ENCODE measurements around the gene KRT3. TPM values are rescaled to one million over a fixed set of nuclear protein-coding genes. Genes with fewer than 3 reads are reported as not detected.
A peak's percentile ranks its signal among the peaks of the same experiment; 100 is the strongest.

KRT3 gene
- total RNA-seq, 2 experiments from 2014 or later, result not detected

- no peak for DNase-seq
- H3K9me3 Mint-ChIP-seq (ENCODE audit: insufficient read depth), result no peaks in the 10 kb centered on the region
- peaks cover 4% of the 10 kb centered on the region for H3K27me3 Mint-ChIP-seq (ENCODE audit: low read depth)
- no peak for ATAC-seq
- H3K4me1 Mint-ChIP-seq (ENCODE audit: low read depth), result peaks cover 8% of the 10 kb centered on the region
- ChIA-PET CTCF (no interaction called here), POLR2A (no interaction called here)
- H3K27ac Mint-ChIP-seq, result no peak overlapping the region
- no peak overlapping the region for H3K4me3 Mint-ChIP-seq
- H3K36me3 Mint-ChIP-seq (ENCODE audit: low read depth), result no peaks in the 10 kb centered on the region
Measured at GRCh38 chr12:52824741-52825410, 29.0 kb upstream of the KRT3 start.

GRCh38 chr12:52823761-52824450, 28.0 kb upstream of the KRT3 start:
- no peaks in the 10 kb centered on the region for H3K9me3 Mint-ChIP-seq (ENCODE audit: insufficient read depth)
- no peak overlapping the region for H3K27ac Mint-ChIP-seq
- peaks cover 4% of the 10 kb centered on the region for H3K27me3 Mint-ChIP-seq (ENCODE audit: low read depth)
- DNase-seq (no peak), ATAC-seq (no peak)
- POLR2A ChIA-PET, result no interaction called here
- H3K36me3 Mint-ChIP-seq (ENCODE audit: low read depth), result no peaks in the 10 kb centered on the region
- no peak overlapping the region for H3K4me3 Mint-ChIP-seq
- peaks cover 4% of the 10 kb centered on the region for H3K4me1 Mint-ChIP-seq (ENCODE audit: low read depth)
- CTCF ChIA-PET, result no interaction called here

- ChIA-PET POLR2A (no interaction called here), CTCF (no interaction called here)
- DNase-seq, result no peak
- H3K9me3 Mint-ChIP-seq (ENCODE audit: insufficient read depth), result no peaks in the 10 kb centered on the region
- ATAC-seq, result no peak
- peaks cover 5% of the 10 kb centered on the region for H3K4me1 Mint-ChIP-seq (ENCODE audit: low read depth)
- no peak overlapping the region for H3K27ac Mint-ChIP-seq
- no peaks in the 10 kb centered on the region for H3K36me3 Mint-ChIP-seq (ENCODE audit: low read depth)
- no peak overlapping the region for H3K4me3 Mint-ChIP-seq
- peaks cover 4% of the 10 kb centered on the region for H3K27me3 Mint-ChIP-seq (ENCODE audit: low read depth)
Measured at GRCh38 chr12:52822771-52823510, 27.0 kb upstream of the KRT3 start.

GRCh38 chr12:52821826-52822660, 26.1 kb upstream of the KRT3 start:
- H3K36me3 Mint-ChIP-seq (ENCODE audit: low read depth), result no peaks in the 10 kb centered on the region
- CTCF ChIA-PET, result no interaction called here

GRCh38 chr12:52821071-52821730, 25.3 kb upstream of the KRT3 start:
- Mint-ChIP-seq H3K27me3 (ENCODE audit: low read depth) (peaks cover 4% of the 10 kb centered on the region), H3K27ac (no peak overlapping the region), H3K4me3 (no peak overlapping the region), H3K9me3 (ENCODE audit: insufficient read depth) (no peaks in the 10 kb centered on the region), H3K4me1 (ENCODE audit: low read depth) (peaks cover 15% of the 10 kb centered on the region), H3K36me3 (ENCODE audit: low read depth) (no peaks in the 10 kb centered on the region)
- DNase-seq (no peak), ATAC-seq (no peak)
- CTCF ChIA-PET, result no interaction called here
- POLR2A ChIA-PET, result interaction anchor here (0.6 kb wide), 1 partner anchor 225 kb away, joined by 3 read pairs; no protein-coding TSS in a partner anchor

More at GRCh38 chr12:52821826-52822660, 26.1 kb upstream of the KRT3 start:
- peaks cover 14% of the 10 kb centered on the region for H3K4me1 Mint-ChIP-seq (ENCODE audit: low read depth)
- no peak overlapping the region for H3K4me3 Mint-ChIP-seq
- peaks cover 4% of the 10 kb centered on the region for H3K27me3 Mint-ChIP-seq (ENCODE audit: low read depth)
- H3K9me3 Mint-ChIP-seq (ENCODE audit: insufficient read depth), result no peaks in the 10 kb centered on the region
- DNase-seq (no peak), ATAC-seq (no peak)
- H3K27ac Mint-ChIP-seq, result no peak overlapping the region
- POLR2A ChIA-PET, result no interaction called here

- H3K4me1 Mint-ChIP-seq (ENCODE audit: low read depth), result peaks cover 15% of the 10 kb centered on the region
- H3K27ac Mint-ChIP-seq, result no peak overlapping the region
- H3K9me3 Mint-ChIP-seq (ENCODE audit: insufficient read depth), result no peaks in the 10 kb centered on the region
- DNase-seq (no peak), ATAC-seq (no peak)
- ChIA-PET CTCF (interaction anchor here (0.9 to 1.3 kb wide), 4 partner anchors 13 to 160 kb away, joined by 3 to 5 read pairs (median 3); no protein-coding TSS in a partner anchor), POLR2A (interaction anchor here (0.6 kb wide), 1 partner anchor 226 kb away, joined by 3 read pairs; no protein-coding TSS in a partner anchor)
- no peaks in the 10 kb centered on the region for H3K36me3 Mint-ChIP-seq (ENCODE audit: low read depth)
- H3K4me3 Mint-ChIP-seq, result no peak overlapping the region
- H3K27me3 Mint-ChIP-seq (ENCODE audit: low read depth), result peaks cover 4% of the 10 kb centered on the region
Measured at GRCh38 chr12:52820521-52820920, 24.6 kb upstream of the KRT3 start.

- ATAC-seq (no peak), DNase-seq (no peak)
- Mint-ChIP-seq H3K4me1 (ENCODE audit: low read depth) (peaks cover 15% of the 10 kb centered on the region), H3K36me3 (ENCODE audit: low read depth) (no peaks in the 10 kb centered on the region), H3K27ac (no peak overlapping the region), H3K4me3 (no peak overlapping the region), H3K9me3 (ENCODE audit: insufficient read depth) (no peaks in the 10 kb centered on the region), H3K27me3 (ENCODE audit: low read depth) (peaks cover 4% of the 10 kb centered on the region)
- CTCF ChIA-PET, result interaction anchor here (0.9 to 1.3 kb wide), 4 partner anchors 14 to 160 kb away, joined by 3 to 5 read pairs (median 3); no protein-coding TSS in a partner anchor
- POLR2A ChIA-PET, result no interaction called here
Measured at GRCh38 chr12:52819731-52820510, 24.0 kb upstream of the KRT3 start.

- Mint-ChIP-seq H3K9me3 (ENCODE audit: insufficient read depth) (no peaks in the 10 kb centered on the region), H3K27ac (no peak overlapping the region)
Measured at GRCh38 chr12:52818887-52819420, 23.0 kb upstream of the KRT3 start.

GRCh38 chr12:52818388-52818787, 22.5 kb upstream of the KRT3 start:
- Mint-ChIP-seq H3K4me3 (no peak overlapping the region), H3K27ac (no peak overlapping the region), H3K4me1 (ENCODE audit: low read depth) (peaks cover 15% of the 10 kb centered on the region), H3K27me3 (ENCODE audit: low read depth) (peaks cover 4% of the 10 kb centered on the region), H3K36me3 (ENCODE audit: low read depth) (no peaks in the 10 kb centered on the region), H3K9me3 (ENCODE audit: insufficient read depth) (no peaks in the 10 kb centered on the region)
- ChIA-PET POLR2A (no interaction called here), CTCF (interaction anchor here (1.5 kb wide), 1 partner anchor 52 kb away, joined by 6 read pairs; no protein-coding TSS in a partner anchor)
- no peak for ATAC-seq
- no peak for DNase-seq

More at GRCh38 chr12:52818887-52819420, 23.0 kb upstream of the KRT3 start:
- Mint-ChIP-seq H3K36me3 (ENCODE audit: low read depth) (no peaks in the 10 kb centered on the region), H3K4me1 (ENCODE audit: low read depth) (peaks cover 15% of the 10 kb centered on the region), H3K27me3 (ENCODE audit: low read depth) (peaks cover 4% of the 10 kb centered on the region), H3K4me3 (no peak overlapping the region)
- DNase-seq (no peak), ATAC-seq (no peak)
- CTCF ChIA-PET, result no interaction called here
- POLR2A ChIA-PET, result no interaction called here

- Mint-ChIP-seq H3K36me3 (ENCODE audit: low read depth) (no peaks in the 10 kb centered on the region), H3K4me1 (ENCODE audit: low read depth) (peaks cover 15% of the 10 kb centered on the region), H3K27ac (peak overlapping the region; percentile 51), H3K4me3 (no peak overlapping the region), H3K9me3 (ENCODE audit: insufficient read depth) (no peaks in the 10 kb centered on the region), H3K27me3 (ENCODE audit: low read depth) (peaks cover 4% of the 10 kb centered on the region)
- ChIA-PET POLR2A (interaction anchor here (1.0 kb wide), 1 partner anchor 9 kb away, joined by 3 read pairs; no protein-coding TSS in a partner anchor), CTCF (interaction anchor here (0.8 to 1.5 kb wide), 4 partner anchors 53 to 234 kb away, joined by 3 to 6 read pairs (median 4); no protein-coding TSS in a partner anchor)
- peak; percentile 73 for ATAC-seq
- DNase-seq, result no peak
Measured at GRCh38 chr12:52817699-52818238, 21.9 kb upstream of the KRT3 start.

All from activated CD8-positive, alpha-beta T cell treated with anti-CD3 and anti-CD28 coated beads, Interleukin-2, amount 10 ng/mL, durations not matched to agents 7 days and 5 days (primary cell).